Measurements from ENCODE around the gene PPCDC. TPM values are rescaled to one million over a fixed set of nuclear protein-coding genes. Genes with fewer than 3 reads are reported as not detected.
A peak's percentile ranks its signal among the peaks of the same experiment; 100 is the strongest.

Gene PPCDC
- total RNA-seq, 2 experiments from 2014 or later = 16.3 to 18.8 TPM

DNA sequence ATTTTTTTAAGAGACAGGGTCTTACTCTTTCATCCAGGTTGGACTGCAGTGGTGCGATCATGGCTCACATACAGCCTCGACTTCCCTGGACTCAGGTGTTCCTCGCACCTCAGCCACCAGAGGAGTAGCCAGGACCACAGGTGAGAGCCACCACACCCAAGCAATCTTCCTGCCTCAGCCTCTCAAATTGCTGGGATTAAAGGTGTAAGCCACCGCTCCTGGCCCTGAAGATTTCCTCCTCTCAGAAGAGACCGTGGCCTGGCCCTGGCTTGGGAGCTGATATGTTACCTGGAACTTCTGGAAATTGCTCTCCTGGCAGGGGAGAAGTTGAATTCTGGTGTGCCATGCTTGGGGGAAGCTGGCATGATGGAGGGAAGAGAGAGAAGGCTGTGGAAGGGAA is 36.2 kb downstream of the PPCDC start:
- no peak for DNase-seq
- Mint-ChIP-seq H3K27ac (no peak overlapping the region), H3K36me3 (no peaks in the 10 kb centered on the region), H3K4me1 (ENCODE audit: low read depth) (peaks cover 5% of the 10 kb centered on the region), H3K27me3 (no peaks in the 10 kb centered on the region), H3K4me3 (no peak overlapping the region), H3K9me3 (no peaks in the 10 kb centered on the region)
- ChIA-PET CTCF (no interaction called here), POLR2A (no interaction called here)
- intact Hi-C loops (cut with micrococcal nuclease) = loop anchor here (5.0 kb wide), 1 partner anchor 33 kb away; no protein-coding TSS in a partner anchor

DNA sequence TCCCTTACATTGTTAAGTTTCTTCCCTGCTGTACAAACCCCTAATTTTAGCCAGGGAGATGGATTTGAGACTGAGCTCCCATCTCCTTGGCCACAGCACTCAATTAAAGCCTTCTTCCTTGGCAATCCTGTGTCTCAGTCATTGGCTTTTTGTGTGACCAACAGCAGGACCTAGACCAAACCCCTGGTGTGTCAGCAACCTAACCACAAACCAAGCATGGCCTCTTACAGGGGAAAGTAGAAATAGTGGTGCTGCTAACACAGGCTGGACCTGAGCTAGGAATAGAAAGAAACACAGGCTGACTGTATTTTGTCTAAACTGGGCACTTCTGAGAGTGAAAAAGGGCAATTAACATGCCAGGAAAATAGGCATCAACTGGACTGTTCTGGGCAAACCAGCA is 37.9 kb downstream of the PPCDC start:
- POLR2A ChIA-PET = no interaction called here
- intact Hi-C loops (cut with micrococcal nuclease) = no loop called here

DNA sequence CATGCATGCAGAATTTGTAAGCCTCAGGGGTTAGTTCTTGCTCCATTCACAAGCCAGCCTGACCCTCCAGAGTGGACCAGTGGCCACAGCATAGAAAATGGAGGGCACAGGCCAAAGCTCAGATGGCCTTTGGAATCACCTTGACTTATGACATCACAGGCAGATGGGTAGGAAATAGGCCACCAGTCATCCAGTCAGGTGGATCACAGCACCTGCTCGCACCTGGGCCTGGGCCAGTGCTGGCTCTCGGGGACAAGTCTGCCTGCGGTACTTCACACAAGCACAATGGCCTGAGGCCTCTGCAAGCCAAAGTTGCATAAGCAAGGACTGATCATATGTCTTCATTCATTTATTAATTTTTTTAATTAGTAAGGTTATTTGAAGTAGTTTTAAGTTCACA is 39.3 kb downstream of the PPCDC start:
- DNase-seq = no peak
- Mint-ChIP-seq H3K9me3 (no peaks in the 10 kb centered on the region), H3K27me3 (no peaks in the 10 kb centered on the region), H3K4me1 (ENCODE audit: low read depth) (peaks cover 30% of the 10 kb centered on the region), H3K36me3 (no peaks in the 10 kb centered on the region), H3K4me3 (no peak overlapping the region), H3K27ac (no peak overlapping the region)
- ChIA-PET CTCF (no interaction called here), POLR2A (no interaction called here)
- intact Hi-C loops (cut with micrococcal nuclease) = no loop called here

More for the DNA sequence above, 37.9 kb downstream of the PPCDC start:
- H3K9me3 Mint-ChIP-seq = no peaks in the 10 kb centered on the region
- no peak overlapping the region for H3K27ac Mint-ChIP-seq
- H3K4me1 Mint-ChIP-seq (ENCODE audit: low read depth) = peaks cover 16% of the 10 kb centered on the region
- no peaks in the 10 kb centered on the region for H3K27me3 Mint-ChIP-seq
- no peak overlapping the region for H3K4me3 Mint-ChIP-seq
- peak; percentile 28 for DNase-seq
- H3K36me3 Mint-ChIP-seq = no peaks in the 10 kb centered on the region
- CTCF ChIA-PET = interaction anchor here (1.5 to 1.6 kb wide), 2 partner anchors 140 to 143 kb away, joined by 3 read pairs; partner anchors contain the start of gene C15orf39

GRCh38 chr15:75063338-75063737 is 39.9 kb downstream of the PPCDC start:
- no peak for DNase-seq
- Mint-ChIP-seq H3K36me3 (no peaks in the 10 kb centered on the region), H3K4me1 (ENCODE audit: low read depth) (peaks cover 33% of the 10 kb centered on the region), H3K4me3 (no peak overlapping the region), H3K27ac (no peak overlapping the region), H3K9me3 (no peaks in the 10 kb centered on the region), H3K27me3 (peaks cover 1% of the 10 kb centered on the region)
- intact Hi-C loops (cut with micrococcal nuclease) = no loop called here
- ChIA-PET CTCF (no interaction called here), POLR2A (no interaction called here)

- POLR2A ChIA-PET = no interaction called here
- DNase-seq = no peak
- peaks cover 1% of the 10 kb centered on the region for H3K27me3 Mint-ChIP-seq
- H3K4me3 Mint-ChIP-seq = no peak overlapping the region
- CTCF ChIA-PET = no interaction called here
- intact Hi-C loops (cut with micrococcal nuclease) = no loop called here
- no peaks in the 10 kb centered on the region for H3K36me3 Mint-ChIP-seq
- H3K27ac Mint-ChIP-seq = no peak overlapping the region
- peaks cover 36% of the 10 kb centered on the region for H3K4me1 Mint-ChIP-seq (ENCODE audit: low read depth)
- no peaks in the 10 kb centered on the region for H3K9me3 Mint-ChIP-seq
Measured at GRCh38 chr15:75063889-75064288, 40.5 kb downstream of the PPCDC start.

DNA sequence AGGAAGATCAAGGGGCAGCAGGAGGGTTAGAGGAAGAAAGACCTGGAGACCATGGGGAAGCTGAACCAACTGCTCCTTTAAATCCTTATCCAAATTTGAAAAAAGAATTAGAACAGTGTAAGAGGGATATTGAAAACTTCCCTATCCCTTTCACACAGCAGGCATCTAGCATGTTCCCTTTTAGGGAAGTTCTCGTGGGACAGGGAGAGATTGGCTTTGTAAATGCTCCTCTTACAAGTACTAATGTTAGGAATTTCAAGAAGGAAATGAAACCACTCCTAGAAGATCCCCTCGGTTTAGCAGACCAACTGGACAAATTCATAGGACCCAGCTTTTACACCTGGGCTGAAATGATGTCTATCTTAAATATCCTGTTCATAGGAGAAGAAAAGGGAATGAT is 41.5 kb downstream of the PPCDC start:
- Mint-ChIP-seq H3K36me3 (no peaks in the 10 kb centered on the region), H3K27ac (no peak overlapping the region), H3K27me3 (peaks cover 1% of the 10 kb centered on the region), H3K4me1 (ENCODE audit: low read depth) (peaks cover 41% of the 10 kb centered on the region), H3K4me3 (no peak overlapping the region), H3K9me3 (no peaks in the 10 kb centered on the region)
- CTCF ChIA-PET = no interaction called here
- intact Hi-C loops (cut with micrococcal nuclease) = no loop called here
- POLR2A ChIA-PET = no interaction called here
- DNase-seq = no peak

DNA sequence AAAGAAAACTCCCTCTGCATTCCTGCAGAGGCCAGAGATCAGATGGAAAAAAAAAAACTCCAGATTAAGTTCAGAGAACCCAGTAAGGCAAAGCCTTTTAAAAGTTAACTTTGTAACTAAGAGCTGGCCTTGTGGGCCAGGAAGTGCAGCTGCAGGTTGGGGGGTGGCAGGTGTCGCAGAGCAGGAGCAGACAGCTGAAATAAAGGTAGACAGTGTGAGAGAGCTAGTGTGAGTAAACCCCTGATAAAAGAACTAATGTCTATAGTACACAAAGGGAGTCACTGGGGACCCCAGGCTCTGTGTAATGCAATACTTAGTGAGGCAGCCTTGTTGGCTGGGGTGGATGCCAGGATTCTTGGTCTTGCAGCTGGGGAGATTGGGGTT is 42.1 kb downstream of the PPCDC start:
- H3K4me1 Mint-ChIP-seq (ENCODE audit: low read depth) = peaks cover 41% of the 10 kb centered on the region
- H3K36me3 Mint-ChIP-seq = no peaks in the 10 kb centered on the region
- CTCF ChIA-PET = interaction anchor here (0.6 kb wide), 1 partner anchor 65 kb away, joined by 3 read pairs; no protein-coding TSS in a partner anchor
- no peak overlapping the region for H3K27ac Mint-ChIP-seq
- no peak overlapping the region for H3K4me3 Mint-ChIP-seq
- POLR2A ChIA-PET = interaction anchor here (1.1 kb wide), 1 partner anchor 20 kb away, joined by 3 read pairs; no protein-coding TSS in a partner anchor
- intact Hi-C loops (cut with micrococcal nuclease) = no loop called here
- no peak for DNase-seq
- no peaks in the 10 kb centered on the region for H3K9me3 Mint-ChIP-seq
- peaks cover 1% of the 10 kb centered on the region for H3K27me3 Mint-ChIP-seq

DNA sequence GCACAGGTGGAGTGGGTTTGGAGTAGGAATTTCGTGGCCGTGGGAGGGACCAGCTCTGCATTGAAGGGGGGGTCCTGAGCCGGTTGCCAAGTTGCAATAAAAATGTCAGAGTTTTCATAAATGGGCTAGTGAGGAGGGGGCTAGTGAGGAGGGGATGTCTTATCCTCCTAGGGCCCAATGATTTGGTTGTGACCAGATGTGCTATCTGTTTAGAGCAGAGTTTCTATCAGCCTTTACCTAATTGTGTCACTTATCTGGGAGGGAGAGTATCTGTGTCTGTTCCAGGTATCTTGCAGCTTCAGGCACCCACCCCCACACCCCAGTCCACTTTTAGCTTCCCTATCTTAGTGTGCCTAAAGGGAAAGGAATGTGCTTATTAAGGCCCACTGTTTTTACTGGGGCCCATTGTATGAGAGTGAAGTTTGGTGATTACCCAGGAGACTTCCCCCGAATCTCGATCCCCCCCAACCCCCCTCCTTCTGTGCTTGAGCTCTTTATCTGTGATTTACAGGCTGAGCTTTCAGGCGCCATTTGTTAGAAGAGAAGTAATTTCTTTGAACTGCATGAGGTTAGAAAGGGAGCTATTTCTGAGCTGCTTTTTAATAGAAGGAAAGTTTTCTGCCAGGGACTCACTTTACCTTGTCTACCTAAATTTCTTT is 42.6 kb downstream of the PPCDC start:
- H3K4me3 Mint-ChIP-seq = no peak overlapping the region
- POLR2A ChIA-PET = interaction anchor here (0.6 to 1.1 kb wide), 2 partner anchors 18 to 21 kb away, joined by 3 read pairs; no protein-coding TSS in a partner anchor
- CTCF ChIA-PET = interaction anchor here (0.6 to 2.0 kb wide), 3 partner anchors 23 to 136 kb away, joined by 3 to 6 read pairs (median 5); partner anchors contain the start of gene C15orf39

GRCh38 chr15:75067123-75067830 is 43.9 kb downstream of the PPCDC start:
- ChIA-PET CTCF (interaction anchor here (0.6 to 2.0 kb wide), 4 partner anchors 24 to 137 kb away, joined by 3 to 6 read pairs (median 4); partner anchors contain the start of gene C15orf39), POLR2A (interaction anchor here (0.8 to 1.5 kb wide), 4 partner anchors 9 to 41 kb away, joined by 3 to 6 read pairs (median 3); no protein-coding TSS in a partner anchor)
- peak; percentile 73 for DNase-seq
- Mint-ChIP-seq H3K36me3 (no peaks in the 10 kb centered on the region), H3K27ac (peak overlapping the region; percentile 47), H3K9me3 (no peaks in the 10 kb centered on the region), H3K27me3 (peaks cover 1% of the 10 kb centered on the region), H3K4me3 (no peak overlapping the region), H3K4me1 (ENCODE audit: low read depth) (peaks cover 36% of the 10 kb centered on the region)
- intact Hi-C loops (cut with micrococcal nuclease) = loop anchor here (1.0 kb wide), 2 partner anchors 41 to 64 kb away; no protein-coding TSS in a partner anchor

More for the DNA sequence above, 42.6 kb downstream of the PPCDC start:
- intact Hi-C loops (cut with micrococcal nuclease) = no loop called here
- Mint-ChIP-seq H3K36me3 (no peaks in the 10 kb centered on the region), H3K9me3 (no peaks in the 10 kb centered on the region), H3K27me3 (peaks cover 1% of the 10 kb centered on the region), H3K27ac (no peak overlapping the region), H3K4me1 (ENCODE audit: low read depth) (peaks cover 40% of the 10 kb centered on the region)
- DNase-seq = no peak

DNA sequence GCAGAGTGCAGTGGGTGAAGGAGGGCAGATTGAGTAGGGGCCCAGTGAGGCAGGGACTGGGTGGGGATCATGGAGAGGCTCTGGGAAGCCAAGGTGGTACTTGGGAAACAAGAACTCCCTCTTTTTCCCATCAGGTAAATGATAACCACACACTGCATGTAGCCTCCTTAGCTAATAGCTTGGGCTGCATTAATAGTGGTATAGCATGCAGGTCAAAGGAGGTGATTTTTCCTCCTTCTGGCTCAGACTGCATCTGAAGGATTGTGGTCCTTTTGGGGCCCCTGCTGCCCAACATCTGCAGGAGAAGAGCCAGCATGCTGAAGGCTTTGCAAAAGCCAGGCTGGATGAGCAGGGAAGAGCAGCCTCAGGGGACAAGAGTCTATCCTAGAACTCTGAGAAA is 45.4 kb downstream of the PPCDC start:
- intact Hi-C loops (cut with micrococcal nuclease) = no loop called here
- POLR2A ChIA-PET = no interaction called here
- no peak overlapping the region for H3K4me3 Mint-ChIP-seq
- no peak overlapping the region for H3K27ac Mint-ChIP-seq
- peaks cover 36% of the 10 kb centered on the region for H3K4me1 Mint-ChIP-seq (ENCODE audit: low read depth)
- peaks cover 1% of the 10 kb centered on the region for H3K27me3 Mint-ChIP-seq
- CTCF ChIA-PET = interaction anchor here (1.3 kb wide), 1 partner anchor 26 kb away, joined by 3 read pairs; no protein-coding TSS in a partner anchor
- DNase-seq = no peak
- H3K9me3 Mint-ChIP-seq = no peaks in the 10 kb centered on the region
- no peaks in the 10 kb centered on the region for H3K36me3 Mint-ChIP-seq

DNA sequence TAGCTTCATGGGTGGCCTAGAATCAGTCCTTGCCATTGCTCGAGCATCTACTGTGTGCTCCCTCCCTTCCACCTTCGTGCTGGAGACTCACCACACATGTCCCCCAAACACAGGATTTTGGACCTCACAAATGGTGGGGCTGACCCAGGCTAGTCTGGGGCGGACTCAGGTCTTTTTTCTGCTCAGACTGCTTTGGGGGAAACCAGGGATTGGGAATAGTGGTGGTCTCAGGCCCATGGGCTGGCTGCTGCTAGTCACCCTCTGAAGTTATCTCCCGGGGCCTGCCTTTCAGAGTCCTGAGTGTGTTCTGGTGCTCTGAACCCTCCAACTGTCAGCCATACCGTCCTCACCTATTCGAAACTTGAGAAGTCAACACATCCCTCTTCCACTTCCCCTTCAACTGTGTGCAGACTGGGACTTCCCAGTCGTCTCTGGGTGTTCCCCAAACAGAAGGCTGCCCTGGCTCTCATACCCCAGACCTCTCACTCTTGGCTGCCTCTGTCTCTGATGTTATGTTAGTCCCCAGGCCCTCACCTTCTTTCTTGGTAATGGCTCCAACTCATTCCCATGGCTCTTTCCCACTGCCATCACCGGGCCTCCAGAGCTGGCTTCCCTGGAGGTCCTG is 46.0 kb downstream of the PPCDC start:
- no peaks in the 10 kb centered on the region for H3K36me3 Mint-ChIP-seq
- CTCF ChIA-PET = no interaction called here
- H3K4me1 Mint-ChIP-seq (ENCODE audit: low read depth) = peaks cover 36% of the 10 kb centered on the region
- peaks cover 1% of the 10 kb centered on the region for H3K27me3 Mint-ChIP-seq
- intact Hi-C loops (cut with micrococcal nuclease) = no loop called here
- H3K27ac Mint-ChIP-seq = no peak overlapping the region
- DNase-seq = no peak
- POLR2A ChIA-PET = no interaction called here
- H3K9me3 Mint-ChIP-seq = no peaks in the 10 kb centered on the region
- no peak overlapping the region for H3K4me3 Mint-ChIP-seq

GRCh38 chr15:75070674-75071073 is 47.3 kb downstream of the PPCDC start:
- CTCF ChIA-PET = no interaction called here
- H3K36me3 Mint-ChIP-seq = peaks cover 4% of the 10 kb centered on the region
- H3K27me3 Mint-ChIP-seq = peaks cover 1% of the 10 kb centered on the region
- peaks cover 5% of the 10 kb centered on the region for H3K9me3 Mint-ChIP-seq
- H3K27ac Mint-ChIP-seq = no peak overlapping the region
- H3K4me1 Mint-ChIP-seq (ENCODE audit: low read depth) = peaks cover 31% of the 10 kb centered on the region
- POLR2A ChIA-PET = no interaction called here
- no peak for DNase-seq
- intact Hi-C loops (cut with micrococcal nuclease) = no loop called here
- no peak overlapping the region for H3K4me3 Mint-ChIP-seq
